DMS153 (cell line): ENCODE measurements around the gene ACP4.
"Not testable (repeated sequence)": the region's sequence is repeated elsewhere in the genome, so short reads cannot be mapped to it uniquely, and the experiment has no call there.

Experiments used
- DNase-seq: peaks from one replicate; lab custom pipeline; 2025; lab: John Stamatoyannopoulos, UW

Gene ACP4

GRCh38 chr19:50797429-50797780 is 7.2 kb downstream of the ACP4 start:
- DNase-seq = no peak

- DNase-seq = no peak
Measured at GRCh38 chr19:50797781-50798658, 7.8 kb downstream of the ACP4 start.

GRCh38 chr19:50798659-50799546 is 8.7 kb downstream of the ACP4 start:
- no peak for DNase-seq

GRCh38 chr19:50799547-50799851 is 9.3 kb downstream of the ACP4 start:
- no peak for DNase-seq

- DNase-seq = no peak
Measured at GRCh38 chr19:50801107-50801506, 10.9 kb downstream of the ACP4 start.

- DNase-seq = no peak
Measured at GRCh38 chr19:50803633-50804419, 13.6 kb downstream of the ACP4 start.

- DNase-seq = peak; percentile 97
Measured at GRCh38 chr19:50804420-50805272, 14.4 kb downstream of the ACP4 start.

GRCh38 chr19:50808856-50809255 is 18.6 kb downstream of the ACP4 start:
- DNase-seq = no peak

- not testable (repeated sequence) for DNase-seq
Measured at GRCh38 chr19:50811622-50812238, 21.5 kb downstream of the ACP4 start.

GRCh38 chr19:50812474-50812873 is 22.3 kb downstream of the ACP4 start:
- DNase-seq = no peak

- no peak for DNase-seq
Measured at GRCh38 chr19:50814883-50815282, 24.7 kb downstream of the ACP4 start.

GRCh38 chr19:50815439-50815838 is 25.2 kb downstream of the ACP4 start:
- DNase-seq = no peak

GRCh38 chr19:50817941-50818858 is 28.0 kb downstream of the ACP4 start:
- DNase-seq = peak; percentile 56

- DNase-seq = no peak
Measured at GRCh38 chr19:50818859-50819472, 28.8 kb downstream of the ACP4 start.

- DNase-seq = no peak
Measured at GRCh38 chr19:50819636-50820035, 29.4 kb downstream of the ACP4 start.

GRCh38 chr19:50820086-50820485 is 29.9 kb downstream of the ACP4 start:
- DNase-seq = no peak

GRCh38 chr19:50820549-50821247 is 30.5 kb downstream of the ACP4 start:
- DNase-seq = peak; percentile 6

- DNase-seq = no peak
Measured at GRCh38 chr19:50821248-50821612, 31.0 kb downstream of the ACP4 start.

- DNase-seq = no peak
Measured at GRCh38 chr19:50821622-50822021, 31.4 kb downstream of the ACP4 start.
